Progenitor cell of endocrine pancreas (in vitro differentiated cells): Measurements from ENCODE around the gene DMRTB1. TPM values are rescaled to one million over a fixed set of nuclear protein-coding genes. Genes with fewer than 3 reads are reported as not detected.

Experiments
- DNase-seq: peaks from one replicate; pipeline ENCODE4 v3.0.0; 2021; ENCODE audit warnings: low spot score; ENCODE audit not compliant: unreplicated experiment
- H3K27ac Mint-ChIP-seq: 2 replicates; pipeline ENCODE4 v1.8.0; 2021; ENCODE audit warnings: mild to moderate bottlenecking, moderate library complexity, mixed read lengths
- H3K27me3 Mint-ChIP-seq: 2 replicates; pipeline ENCODE4 v1.8.0; 2021; ENCODE audit warnings: mixed read lengths
- H3K36me3 Mint-ChIP-seq: 2 replicates; pipeline ENCODE4 v1.8.0; 2022; ENCODE audit warnings: mixed read lengths; ENCODE audit not compliant: insufficient read depth
- H3K4me1 Mint-ChIP-seq: 2 replicates; pipeline ENCODE4 v1.8.0; 2021; ENCODE audit warnings: low read depth, mixed read lengths
- H3K4me3 Mint-ChIP-seq: 2 replicates; pipeline ENCODE4 v1.8.0; 2021; ENCODE audit warnings: low read depth, mild to moderate bottlenecking, moderate library complexity, mixed read lengths
- H3K9me3 Mint-ChIP-seq: 2 replicates; pipeline ENCODE4 v1.8.0; 2021; ENCODE audit warnings: low read depth, mixed read lengths
- CTCF ChIP-seq: fragments of 200-600 bp; sonication (generic); IDR thresholded peaks from one replicate; pipeline ENCODE4 v1.5.0; 2021; ENCODE audit warnings: antibody characterized with exemption, mild to moderate bottlenecking; ENCODE audit not compliant: unreplicated experiment
- total RNA-seq: library from RNA; stranded (reverse); gene quantifications from 2 replicates; pipeline ENCODE4 v1.2.1, GENCODE V29; 2021

DMRTB1 gene
- total RNA-seq, 1 donor from 2014 or later: not detected

DNA sequence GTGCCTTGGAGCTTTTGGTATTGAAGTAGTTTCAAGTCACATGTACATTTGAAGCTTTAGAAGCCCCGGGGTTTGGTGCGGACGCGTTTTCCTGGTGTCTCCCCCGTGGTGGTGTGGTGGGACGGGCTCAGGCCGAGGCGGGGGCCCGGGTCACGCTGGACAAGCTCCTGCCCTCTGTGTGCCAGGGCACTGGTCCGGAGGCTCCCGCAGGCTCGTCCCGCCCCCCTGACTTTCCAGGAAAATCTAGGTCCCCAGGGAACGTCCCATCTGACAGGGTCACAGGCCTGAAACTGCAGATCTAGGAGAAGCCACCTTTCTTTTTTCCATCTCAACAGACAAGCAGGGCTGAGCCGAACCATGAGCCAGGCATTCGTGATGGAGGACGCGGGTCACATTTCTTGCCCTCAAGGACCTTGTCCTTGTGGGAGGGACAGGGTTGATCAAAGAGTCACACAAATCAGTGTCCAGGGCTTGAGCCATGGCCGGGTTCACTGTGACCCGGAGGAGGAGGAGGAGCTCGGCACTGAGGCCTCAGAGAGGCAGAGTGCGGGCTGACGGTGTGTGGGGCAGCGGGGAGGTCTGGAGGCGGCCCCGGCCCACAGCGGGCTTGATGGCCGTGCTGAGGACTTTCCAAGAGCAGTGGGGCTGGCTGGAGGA lies 1.6 kb downstream of the DMRTB1 start:
- Mint-ChIP-seq H3K36me3 (no peaks in the 10 kb centered on the region), H3K4me3 (no peak overlapping the region)

DNA sequence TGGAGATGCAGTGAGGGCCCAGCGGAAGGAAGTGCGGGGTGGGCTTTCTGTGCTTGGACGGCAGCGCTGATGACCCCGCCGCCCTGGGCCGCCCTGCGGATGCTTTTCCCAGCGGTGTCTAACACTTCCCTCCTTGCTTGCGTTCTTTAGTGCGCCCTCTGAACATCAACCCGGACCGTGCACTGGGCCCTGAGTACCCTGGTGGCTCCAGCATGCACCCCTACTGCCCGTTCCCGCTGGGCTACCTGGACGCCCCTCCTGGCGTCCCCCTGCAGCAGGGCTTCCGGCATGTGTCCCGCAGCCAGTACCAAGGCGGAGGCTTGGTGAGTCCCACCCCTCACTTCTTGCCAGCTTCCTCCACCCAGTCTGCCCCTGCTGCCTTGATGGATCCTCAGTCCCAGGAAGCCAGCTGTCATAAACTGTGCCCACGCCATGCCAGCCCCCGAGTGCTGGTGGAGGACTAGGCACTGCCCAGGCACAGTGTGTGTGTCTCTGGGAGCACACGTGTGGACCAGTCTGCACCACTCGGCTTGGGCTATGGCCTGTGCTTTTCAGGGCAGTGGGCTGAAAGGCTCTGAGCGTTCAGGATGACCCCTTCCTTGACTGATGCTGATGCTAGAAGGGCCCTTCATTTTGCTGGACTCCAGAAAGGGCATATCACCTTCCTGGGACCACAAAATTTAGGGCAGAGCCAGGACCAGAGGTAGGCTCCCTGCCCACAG lies 2.3 kb downstream of the DMRTB1 start:
- Mint-ChIP-seq H3K9me3 (no peaks in the 10 kb centered on the region), H3K27ac (no peak overlapping the region), H3K4me1 (no peaks in the 10 kb centered on the region), H3K4me3 (no peak overlapping the region), H3K27me3 (peaks cover 7% of the 10 kb centered on the region), H3K36me3 (no peaks in the 10 kb centered on the region)
- no peak for TF ChIP-seq CTCF
- DNase-seq: no peak

More for the DNA sequence above, 1.6 kb downstream of the DMRTB1 start:
- no peak for DNase-seq
- Mint-ChIP-seq H3K27ac (no peak overlapping the region), H3K27me3 (peaks cover 7% of the 10 kb centered on the region), H3K9me3 (no peaks in the 10 kb centered on the region), H3K4me1 (no peaks in the 10 kb centered on the region)
- TF ChIP-seq CTCF: no peak

DNA sequence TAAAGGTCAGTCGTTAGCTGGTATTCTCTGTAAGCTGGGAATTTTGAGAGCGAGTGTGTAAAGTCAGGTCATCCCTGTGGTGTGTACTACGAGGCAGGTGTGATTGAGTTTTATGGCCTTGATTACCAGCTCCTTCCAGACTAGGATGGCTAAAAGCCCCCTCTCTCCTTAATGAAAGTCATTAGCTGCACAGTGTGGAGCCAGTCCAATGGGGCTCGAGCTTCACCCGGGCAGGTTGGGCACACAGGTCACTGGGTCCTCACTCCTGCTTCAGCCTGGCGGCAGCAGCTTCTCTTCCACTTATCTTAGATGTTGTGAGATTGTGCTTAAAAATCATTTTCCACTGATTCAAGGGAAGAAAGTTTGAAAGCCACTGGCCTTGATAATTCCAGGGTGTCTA lies 3.0 kb downstream of the DMRTB1 start:
- no peak for DNase-seq
- Mint-ChIP-seq H3K9me3 (no peaks in the 10 kb centered on the region), H3K36me3 (no peaks in the 10 kb centered on the region), H3K4me3 (no peak overlapping the region), H3K4me1 (no peaks in the 10 kb centered on the region), H3K27me3 (peaks cover 7% of the 10 kb centered on the region), H3K27ac (no peak overlapping the region)
- no peak for TF ChIP-seq CTCF

DNA sequence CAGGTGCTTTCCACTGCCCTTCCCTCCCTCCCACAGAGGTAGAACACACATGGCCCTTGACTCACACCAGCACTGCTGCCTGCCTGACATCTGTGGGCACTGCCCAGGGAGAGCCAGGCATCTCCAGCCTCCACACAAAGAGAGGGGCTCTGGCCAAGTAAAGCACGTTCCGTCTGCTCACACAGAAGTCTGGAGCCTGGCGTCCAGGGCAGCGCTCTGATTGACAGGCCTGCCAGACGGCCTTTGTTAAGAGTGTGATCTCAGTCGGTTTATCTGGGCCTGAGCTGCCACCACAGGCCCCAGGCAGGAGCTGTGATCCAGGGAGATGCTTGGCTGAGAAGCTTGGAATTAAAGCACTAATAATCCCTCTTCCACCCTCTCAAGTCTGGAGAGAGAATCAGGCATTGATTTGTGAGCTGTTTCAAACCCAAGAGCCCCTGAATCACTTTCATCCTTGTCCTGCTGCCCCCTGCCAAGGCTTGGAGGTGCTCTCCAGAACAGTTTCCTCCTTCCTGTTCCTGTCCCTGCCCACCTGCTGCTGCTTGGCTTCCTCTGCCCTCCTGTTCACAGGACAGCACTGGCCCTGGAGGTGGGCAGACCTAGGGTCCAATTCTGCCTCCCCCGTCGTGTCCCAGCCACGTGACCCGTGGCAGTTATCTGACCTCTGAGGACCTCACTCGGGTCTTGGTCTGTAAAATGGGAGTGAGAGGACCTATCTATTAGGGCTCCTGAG lies 3.7 kb downstream of the DMRTB1 start:
- H3K27me3 Mint-ChIP-seq: peaks cover 11% of the 10 kb centered on the region
- no peaks in the 10 kb centered on the region for H3K4me1 Mint-ChIP-seq
- H3K36me3 Mint-ChIP-seq: no peaks in the 10 kb centered on the region
- no peak overlapping the region for H3K4me3 Mint-ChIP-seq
- no peaks in the 10 kb centered on the region for H3K9me3 Mint-ChIP-seq
- H3K27ac Mint-ChIP-seq: no peak overlapping the region
- TF ChIP-seq CTCF: no peak
- DNase-seq: no peak
